Measurements from ENCODE around the gene FSTL4. TPM values are rescaled to one million over a fixed set of nuclear protein-coding genes. Genes with fewer than 3 reads are reported as not detected.
A peak's percentile ranks its signal among the peaks of the same experiment; 100 is the strongest.

Gene FSTL4
- total and polyA plus RNA-seq, 2 experiments from 2014 or later, result 1.4 to 2.8 TPM

GRCh38 chr5:133546500-133546899 lies 65.8 kb downstream of the FSTL4 start:
- no peak overlapping the region for H3K27ac ChIP-seq (ENCODE audit: low read depth)
- H4K20me1 ChIP-seq (replicated peaks; ENCODE audit: insufficient read depth), result no peaks in the 10 kb centered on the region
- no peak overlapping the region for H3K4me3 Mint-ChIP-seq
- H3K4me2 ChIP-seq, result no peak overlapping the region
- 0 out of 2 replicates have a peak, but pooled peaks cover 6% of the 10 kb centered on the region for H3K9me2 ChIP-seq (ENCODE audit: insufficient read depth)
- no peak overlapping the region for H3K27ac Mint-ChIP-seq
- H3K27me3 ChIP-seq (ENCODE audit: insufficient read depth), result no peaks in the 10 kb centered on the region
- H3K36me3 Mint-ChIP-seq (ENCODE audit: low read depth), result peaks cover 2% of the 10 kb centered on the region; the same call in 2 of the 3 replicates
- peaks cover 2% of the 10 kb centered on the region; the same call in 1 of the 3 replicates for H3K4me1 Mint-ChIP-seq
- peaks cover 1% of the 10 kb centered on the region for H3K27me3 Mint-ChIP-seq (ENCODE audit: insufficient read depth, low read depth, poor library complexity)
- TF ChIP-seq CREB1 (CRISPR knock-in tag; IDR thresholded peaks at IDR 0.05; ENCODE audit: low read depth), result no peak
- TF ChIP-seq NANOG (IDR thresholded peaks at IDR 0.05; ENCODE audit: borderline replicate concordance), result no peak
- no peak for TF ChIP-seq CTCF (conservative IDR thresholded peaks at IDR 0.05; ENCODE audit: low read depth in 2 of 2)
- no peak for TF ChIP-seq STAT1 (IDR thresholded peaks at IDR 0.05; ENCODE audit: unreplicated experiment)
- TF ChIP-seq REST (IDR thresholded peaks at IDR 0.05; ENCODE audit: unreplicated experiment), result no peak
- no peak for TF ChIP-seq ZNF114 (CRISPR knock-in tag; IDR thresholded peaks at IDR 0.05)
- no peak for TF ChIP-seq POLR2AphosphoS5 (IDR thresholded peaks at IDR 0.05; ENCODE audit: low read depth)
- no peak for TF ChIP-seq JUNB (IDR thresholded peaks at IDR 0.05; ENCODE audit: unreplicated experiment)
- TF ChIP-seq EZH2 (IDR thresholded peaks at IDR 0.05; ENCODE audit: low read depth, unreplicated experiment), result no peak
- TF ChIP-seq ETS1 (IDR thresholded peaks at IDR 0.05), result no peak
- no peak for TF ChIP-seq EZH2phosphoT487 (IDR thresholded peaks at IDR 0.05; ENCODE audit: unreplicated experiment)
- no peaks in the 10 kb centered on the region for H3K79me2 ChIP-seq (replicated peaks; ENCODE audit: insufficient read depth)
- H3K4me3 ChIP-seq, result no peak overlapping the region
- DNase-seq (ENCODE audit: low spot score) (peak; percentile 20), ATAC-seq (peak; percentile 58)
- H3F3A ChIP-seq (replicated peaks; ENCODE audit: low read depth), result no peaks in the 10 kb centered on the region
- H3K4me1 ChIP-seq (ENCODE audit: insufficient read depth), result no peaks in the 10 kb centered on the region
- H2AFZ ChIP-seq, result no peak overlapping the region; the same call in 1 of the 2 replicates
- H3K36me3 ChIP-seq (ENCODE audit: insufficient read depth), result no peaks in the 10 kb centered on the region
- peaks cover 16% of the 10 kb centered on the region; the same call in 2 of the 3 replicates for H3K9me3 Mint-ChIP-seq
